Endodermal cell (in vitro differentiated cells): ENCODE results near the gene DNAAF8. TPM values are rescaled to one million over a fixed set of nuclear protein-coding genes. Genes with fewer than 3 reads are reported as not detected.

Experiments used
- DNase-seq: peaks from one replicate; pipeline ENCODE4 v3.0.0-alpha.2; 2017
- H3K27ac ChIP-seq: 2 replicates; pipeline ENCODE4 v1.5.1; 2013; ENCODE audit warnings: mild to moderate bottlenecking, low read depth, low read length, moderate library complexity
- H3K27me3 ChIP-seq: 2 replicates; pipeline ENCODE4 v1.6.1; 2013; ENCODE audit warnings: mild to moderate bottlenecking, low read length, moderate library complexity; ENCODE audit not compliant: insufficient read depth, control insufficient read depth, poor library complexity, severe bottlenecking
- H3K36me3 ChIP-seq: 2 replicates; pipeline ENCODE4 v1.7.0; 2013; ENCODE audit warnings: mild to moderate bottlenecking, low read length, moderate library complexity; ENCODE audit not compliant: control insufficient read depth, insufficient read depth
- H3K4me1 ChIP-seq: one replicate; pipeline ENCODE4 v1.7.0; 2013; ENCODE audit warnings: low read length; ENCODE audit not compliant: control insufficient read depth, insufficient read depth
- H3K4me3 ChIP-seq: 2 replicates; pipeline ENCODE4 v1.5.1; 2013; ENCODE audit warnings: mild to moderate bottlenecking, low read length, moderate library complexity
- H3K9ac ChIP-seq: 2 replicates; pipeline ENCODE4 v1.6.1; 2013; ENCODE audit warnings: mild to moderate bottlenecking, low read length, moderate library complexity; ENCODE audit not compliant: poor library complexity, severe bottlenecking; ENCODE audit errors: extremely low read depth
- H3K9me3 ChIP-seq: 2 replicates; pipeline ENCODE4 v1.6.1; 2013; ENCODE audit warnings: mild to moderate bottlenecking, low read length, moderate library complexity; ENCODE audit not compliant: control insufficient read depth
- H3K27ac Mint-ChIP-seq: 2 replicates; pipeline ENCODE4 v1.8.0; 2020; ENCODE audit warnings: mixed read lengths
- H3K27me3 Mint-ChIP-seq: 2 replicates; pipeline ENCODE4 v1.8.0; 2021; ENCODE audit warnings: mild to moderate bottlenecking, mixed read lengths; ENCODE audit not compliant: insufficient read depth
- H3K36me3 Mint-ChIP-seq: 2 replicates; pipeline ENCODE4 v1.8.0; 2020; ENCODE audit warnings: low read depth, mixed read lengths
- H3K4me1 Mint-ChIP-seq: 2 replicates; pipeline ENCODE4 v1.8.0; 2020; ENCODE audit warnings: mixed read lengths
- H3K4me3 Mint-ChIP-seq: 2 replicates; pipeline ENCODE4 v1.8.0; 2020; ENCODE audit warnings: mild to moderate bottlenecking, moderate library complexity, mixed read lengths
- H3K9me3 Mint-ChIP-seq: 2 replicates; pipeline ENCODE4 v1.8.0; 2020; ENCODE audit warnings: mild to moderate bottlenecking, mixed read lengths
- CTCF ChIP-seq: fragments of 200-600 bp; sonication (generic); conservative IDR thresholded peaks from 2 replicates; pipeline ENCODE4 v1.5.0; 2021; ENCODE audit warnings: antibody characterized with exemption, mild to moderate bottlenecking
- WGBS, 2 experiments: methylation state at CpG; one replicate each; pipeline versions ENCODE4 v1.1.5 to v1.1.7; 2013; ENCODE audit warnings: missing lambda C conversion rate in 2 of 2, mixed read lengths in 1 of 2; ENCODE audit not compliant: insufficient coverage in 1 of 2, insufficient read length in 1 of 2; 5-methylcytosine and 5-hydroxymethylcytosine counted together
- total RNA-seq, 2 donors: library from RNA; stranded (reverse); fragmentation: NEBNext Ultra II Directional in 1 of 2; extraction: Animal tissue kit (Norgen Biotek cat#: 25700) in 1 of 2; gene quantifications; 2 replicates in 1 of 2; 3 replicates in 1 of 2; pipeline ENCODE4 v1.2.1, GENCODE V29; 2021

Gene DNAAF8
- total RNA-seq, 2 donors from 2014 or later = 0.35 to 0.64 TPM

GRCh38 chr16:4795828-4796572, 61.7 kb downstream of the DNAAF8 start:
- H3K9ac ChIP-seq = no peak overlapping the region
- no peaks in the 10 kb centered on the region for H3K36me3 ChIP-seq
- Mint-ChIP-seq H3K4me1 (no peaks in the 10 kb centered on the region), H3K36me3 (peaks cover 13% of the 10 kb centered on the region), H3K9me3 (no peaks in the 10 kb centered on the region), H3K27me3 (no peaks in the 10 kb centered on the region), H3K27ac (no peak overlapping the region), H3K4me3 (no peak overlapping the region)
- no peak overlapping the region for H3K4me3 ChIP-seq
- no peak for DNase-seq
- peaks cover 1% of the 10 kb centered on the region for H3K4me1 ChIP-seq
- WGBS, 2 experiments = 92 to 99% methylated on average over 15 to 30 of the region's 30 CpGs
- H3K27me3 ChIP-seq = no peaks in the 10 kb centered on the region
- H3K27ac ChIP-seq = no peak overlapping the region
- no peaks in the 10 kb centered on the region for H3K9me3 ChIP-seq
- no peak for TF ChIP-seq CTCF

- DNase-seq = no peak
- H3K4me1 Mint-ChIP-seq = peaks cover 3% of the 10 kb centered on the region
- H3K9me3 Mint-ChIP-seq = no peaks in the 10 kb centered on the region
- H3K4me3 Mint-ChIP-seq = no peak overlapping the region
- no peaks in the 10 kb centered on the region for H3K36me3 ChIP-seq
- WGBS, 2 experiments = 90 to 94% methylated on average over 12 to 17 of the region's 21 CpGs
- no peaks in the 10 kb centered on the region for H3K27me3 Mint-ChIP-seq
- no peaks in the 10 kb centered on the region for H3K9me3 ChIP-seq
- TF ChIP-seq CTCF = no peak
- H3K27ac ChIP-seq = no peak overlapping the region
- no peak overlapping the region for H3K9ac ChIP-seq
- H3K4me1 ChIP-seq = peaks cover 6% of the 10 kb centered on the region
- no peaks in the 10 kb centered on the region for H3K27me3 ChIP-seq
- H3K36me3 Mint-ChIP-seq = peaks cover 13% of the 10 kb centered on the region
- H3K27ac Mint-ChIP-seq = peak overlapping the region; percentile 36
- H3K4me3 ChIP-seq = no peak overlapping the region
These were observed 62.9 kb downstream of the DNAAF8 start for GRCh38 chr16:4796982-4797804.

- no peaks in the 10 kb centered on the region for H3K9me3 ChIP-seq
- Mint-ChIP-seq H3K9me3 (no peaks in the 10 kb centered on the region), H3K27me3 (no peaks in the 10 kb centered on the region), H3K4me1 (peaks cover 3% of the 10 kb centered on the region), H3K36me3 (peaks cover 13% of the 10 kb centered on the region), H3K4me3 (no peak overlapping the region), H3K27ac (no peak overlapping the region)
- no peak overlapping the region for H3K27ac ChIP-seq
- H3K4me3 ChIP-seq = no peak overlapping the region
- no peaks in the 10 kb centered on the region for H3K36me3 ChIP-seq
- H3K27me3 ChIP-seq = no peaks in the 10 kb centered on the region
- TF ChIP-seq CTCF = no peak
- no peak for DNase-seq
- H3K4me1 ChIP-seq = peaks cover 6% of the 10 kb centered on the region
- 91 to 97% methylated on average over 17 to 22 of the region's 22 CpGs for WGBS, 2 experiments
- no peak overlapping the region for H3K9ac ChIP-seq
These were observed 63.5 kb downstream of the DNAAF8 start for GRCh38 chr16:4797805-4798252.
